Activated CD4-positive, alpha-beta memory T cell treated with anti-CD3 and anti-CD28 coated beads, Interleukin-2, amount 10 ng/mL, durations not matched to agents 7 days and 5 days (primary cell): ENCODE measurements around the gene FOXN1. TPM values are rescaled to one million over a fixed set of nuclear protein-coding genes. Genes with fewer than 3 reads are reported as not detected.

ENCODE experiments used
- CTCF ChIA-PET: fragments of 350-600 bp; sonication (Branson Sonifier 250); formaldehyde crosslinking; loops from one replicate; lab custom pipeline; 2021; ENCODE audit warnings: antibody characterized with exemption, inconsistent platforms; lab: Charles Lee
- POLR2A ChIA-PET: fragments of 350-600 bp; sonication (Branson Sonifier 250); formaldehyde crosslinking; loops from one replicate; lab custom pipeline; 2021; ENCODE audit warnings: antibody characterized with exemption; lab: Charles Lee
- DNase-seq: peaks from one replicate; pipeline ENCODE4 v3.0.0-alpha.2; 2020
- H3K27ac Mint-ChIP-seq: one replicate; pipeline ENCODE4 v1.8.0; 2021; ENCODE audit warnings: mild to moderate bottlenecking, mixed read lengths
- H3K27me3 Mint-ChIP-seq: one replicate; pipeline ENCODE4 v1.8.0; 2021; ENCODE audit warnings: mixed read lengths
- H3K36me3 Mint-ChIP-seq: one replicate; pipeline ENCODE4 v1.8.0; 2021; ENCODE audit warnings: low read depth, mixed read lengths
- H3K4me1 Mint-ChIP-seq: one replicate; pipeline ENCODE4 v1.8.0; 2021; ENCODE audit warnings: mixed read lengths
- H3K4me3 Mint-ChIP-seq: one replicate; pipeline ENCODE4 v1.8.0; 2021; ENCODE audit warnings: mild to moderate bottlenecking, mixed read lengths
- H3K9me3 Mint-ChIP-seq: one replicate; pipeline ENCODE4 v1.8.0; 2021; ENCODE audit warnings: mixed read lengths
- total RNA-seq, 2 experiments: library from RNA; stranded (reverse); gene quantifications; one replicate each; pipeline ENCODE4 v1.2.3, GENCODE V29; 2021

FOXN1 gene
- total RNA-seq, 2 experiments from 2014 or later = not detected

DNA sequence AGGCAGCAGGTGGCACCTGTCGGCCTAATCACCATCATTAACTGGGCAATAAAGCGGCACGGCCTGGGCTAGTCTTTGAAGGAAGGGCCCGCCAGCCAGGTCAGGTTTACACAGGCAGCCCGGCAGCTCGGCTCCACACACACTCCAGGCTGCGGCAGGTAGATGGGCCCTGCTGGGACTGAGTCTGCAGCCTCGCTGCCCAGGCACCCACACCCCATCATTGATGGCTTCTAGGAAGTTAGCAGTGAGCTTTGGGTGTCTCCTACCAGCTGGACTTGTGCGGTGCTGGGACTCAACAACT, 6.8 kb upstream of the FOXN1 start:
- Mint-ChIP-seq H3K27ac (no peak overlapping the region), H3K27me3 (peaks cover 4% of the 10 kb centered on the region)
- CTCF ChIA-PET = no interaction called here

DNA sequence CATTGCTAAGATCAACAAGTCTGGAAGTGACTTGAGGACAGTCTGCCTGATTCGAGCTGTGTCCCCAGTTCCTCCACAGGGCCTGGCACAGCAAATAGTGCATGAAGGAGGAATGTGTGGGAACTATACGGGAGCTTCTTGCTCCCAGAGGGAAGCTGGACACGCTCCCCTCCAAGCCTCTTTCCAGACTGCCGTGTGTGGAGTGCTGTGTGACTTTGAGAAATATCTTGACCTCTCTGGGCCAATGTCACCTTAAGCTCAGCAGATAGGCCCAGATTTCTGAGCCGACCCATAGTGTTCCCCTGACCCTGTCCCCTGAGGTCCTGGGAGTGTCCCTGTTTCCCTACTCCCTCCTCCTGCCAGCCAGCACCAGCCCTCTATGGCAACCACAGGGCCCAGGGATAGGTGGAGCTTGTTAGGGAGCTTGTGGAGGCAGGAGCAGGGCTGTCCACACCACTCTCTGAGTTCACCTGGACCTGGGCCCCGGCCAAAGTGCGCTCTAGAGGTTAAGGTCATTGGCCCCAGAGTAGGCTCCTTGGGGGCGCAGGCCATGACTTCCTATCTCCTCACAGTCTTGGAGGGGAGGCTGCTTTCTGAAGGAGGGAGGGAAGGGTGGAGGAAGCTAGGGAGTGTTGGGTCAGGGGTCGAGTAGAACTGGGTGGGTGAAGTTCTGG, 6.3 kb upstream of the FOXN1 start:
- Mint-ChIP-seq H3K27me3 (peaks cover 4% of the 10 kb centered on the region), H3K27ac (no peak overlapping the region), H3K36me3 (no peaks in the 10 kb centered on the region), H3K4me3 (no peak overlapping the region), H3K9me3 (no peaks in the 10 kb centered on the region), H3K4me1 (no peaks in the 10 kb centered on the region)
- CTCF ChIA-PET = no interaction called here
- no peak for DNase-seq
- POLR2A ChIA-PET = no interaction called here

More for the DNA sequence above, 6.8 kb upstream of the FOXN1 start:
- no peaks in the 10 kb centered on the region for H3K4me1 Mint-ChIP-seq
- no peak for DNase-seq
- POLR2A ChIA-PET = no interaction called here
- H3K4me3 Mint-ChIP-seq = no peak overlapping the region
- no peaks in the 10 kb centered on the region for H3K9me3 Mint-ChIP-seq
- no peaks in the 10 kb centered on the region for H3K36me3 Mint-ChIP-seq

DNA sequence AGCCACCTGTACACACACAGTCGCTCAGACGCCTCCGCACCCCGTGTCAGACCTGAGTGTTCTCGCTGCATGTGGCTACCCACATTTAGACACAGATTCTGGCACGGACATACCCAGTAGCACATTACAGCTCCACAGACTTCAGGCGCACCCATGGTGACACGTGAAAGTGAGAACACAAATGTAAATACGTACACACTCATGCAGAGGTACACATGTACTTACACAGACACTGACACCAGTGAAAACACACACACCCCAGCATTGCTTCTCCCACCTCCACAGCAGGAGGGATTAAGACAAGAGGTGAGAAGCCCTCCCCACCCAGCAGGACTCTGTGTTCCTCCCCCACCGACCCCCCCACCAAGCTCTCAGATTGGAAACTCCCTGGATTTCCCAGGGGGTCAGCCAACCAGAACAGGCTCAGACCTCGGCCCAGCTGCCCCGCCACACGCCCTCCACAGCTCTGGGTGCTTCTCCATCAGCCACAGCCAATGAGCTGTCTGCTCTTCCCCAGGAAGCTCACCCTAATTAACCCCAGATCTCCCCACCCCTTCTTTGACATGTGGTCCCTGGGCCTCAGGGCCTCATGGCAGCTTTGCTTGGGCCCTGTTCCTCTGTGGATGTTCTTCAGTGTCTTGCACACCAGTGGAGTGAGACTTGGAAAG, 5.3 kb upstream of the FOXN1 start:
- H3K4me1 Mint-ChIP-seq = no peaks in the 10 kb centered on the region
- no peak for DNase-seq
- H3K4me3 Mint-ChIP-seq = no peak overlapping the region
- H3K36me3 Mint-ChIP-seq = no peaks in the 10 kb centered on the region
- POLR2A ChIA-PET = no interaction called here
- no peaks in the 10 kb centered on the region for H3K9me3 Mint-ChIP-seq
- H3K27me3 Mint-ChIP-seq = peaks cover 7% of the 10 kb centered on the region
- H3K27ac Mint-ChIP-seq = no peak overlapping the region
- CTCF ChIA-PET = interaction anchor here (0.6 kb wide), 2 partner anchors 17 to 183 kb away, joined by 3 to 5 read pairs; no protein-coding TSS in a partner anchor

DNA sequence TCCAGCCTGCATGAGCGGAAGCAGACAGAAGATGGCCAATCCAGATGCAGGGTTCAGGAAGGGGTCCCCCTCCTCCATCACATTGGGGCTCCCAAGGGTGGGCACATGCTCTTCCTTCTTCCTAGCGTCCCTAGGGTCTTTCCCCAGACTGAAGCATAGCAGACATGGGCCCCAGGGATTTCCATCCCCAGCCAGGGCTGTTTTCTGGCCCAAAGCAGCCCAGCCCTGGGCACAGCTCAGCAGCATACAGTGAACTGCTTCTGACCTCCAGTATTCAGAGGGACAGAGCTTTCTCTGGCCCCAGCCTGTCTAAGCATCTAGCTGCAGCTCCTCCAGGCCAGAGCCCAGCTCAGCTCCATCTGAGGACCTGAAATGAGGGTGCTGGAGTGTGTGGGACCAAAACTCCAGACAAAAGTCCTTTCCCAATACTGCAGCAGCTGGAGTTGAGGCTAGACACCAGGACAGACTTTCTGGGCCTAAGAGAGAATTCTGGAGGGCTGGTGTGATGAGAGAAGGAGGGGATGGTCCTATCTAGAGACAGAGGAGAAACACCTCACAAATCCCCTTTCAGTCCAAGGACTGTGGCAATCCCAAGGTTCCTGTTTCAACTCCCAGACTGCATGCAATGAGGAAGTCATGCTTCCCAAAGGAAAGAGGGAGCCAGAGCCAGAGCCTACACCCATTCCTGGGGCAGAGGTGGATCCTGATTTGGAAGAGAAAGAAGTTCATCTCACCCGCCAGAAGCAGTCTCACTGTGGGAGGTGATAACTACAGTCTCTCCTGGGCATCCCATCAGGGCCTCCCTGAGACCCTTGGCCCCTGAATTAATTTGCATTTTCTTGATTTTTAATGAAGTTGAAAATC, 4.5 kb upstream of the FOXN1 start:
- Mint-ChIP-seq H3K9me3 (no peaks in the 10 kb centered on the region), H3K27me3 (peaks cover 7% of the 10 kb centered on the region), H3K27ac (no peak overlapping the region), H3K4me1 (no peaks in the 10 kb centered on the region), H3K36me3 (no peaks in the 10 kb centered on the region), H3K4me3 (no peak overlapping the region)
- CTCF ChIA-PET = interaction anchor here (0.6 kb wide), 2 partner anchors 18 to 184 kb away, joined by 3 to 5 read pairs; no protein-coding TSS in a partner anchor
- no peak for DNase-seq
- POLR2A ChIA-PET = no interaction called here

DNA sequence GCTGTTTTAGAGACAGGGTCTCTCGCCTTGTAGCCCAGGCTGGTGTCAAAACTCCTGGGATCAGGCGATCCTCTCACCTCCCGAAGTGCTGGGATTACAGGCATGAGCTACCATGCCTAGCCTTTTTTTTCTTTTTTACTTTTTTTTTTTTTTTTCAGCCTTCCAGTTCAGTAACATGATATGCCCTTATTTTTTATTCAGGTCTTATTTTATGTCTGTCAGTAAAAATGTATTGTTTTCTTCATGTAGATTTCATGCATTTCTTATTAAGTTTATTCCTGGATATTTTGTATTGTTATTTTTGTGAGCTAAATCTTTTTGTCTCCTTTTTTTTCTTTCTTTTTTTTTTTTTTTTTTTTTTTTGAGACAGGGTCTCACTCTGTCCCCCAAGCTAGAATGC, 2.7 kb upstream of the FOXN1 start:
- no peaks in the 10 kb centered on the region for H3K9me3 Mint-ChIP-seq
- POLR2A ChIA-PET = no interaction called here
- H3K27me3 Mint-ChIP-seq = peaks cover 9% of the 10 kb centered on the region
- CTCF ChIA-PET = interaction anchor here (0.7 to 1.5 kb wide), 3 partner anchors 19 to 46 kb away, joined by 3 to 5 read pairs (median 3); no protein-coding TSS in a partner anchor
- no peak for DNase-seq
- no peaks in the 10 kb centered on the region for H3K36me3 Mint-ChIP-seq
- no peaks in the 10 kb centered on the region for H3K4me1 Mint-ChIP-seq
- H3K4me3 Mint-ChIP-seq = no peak overlapping the region
- H3K27ac Mint-ChIP-seq = no peak overlapping the region

DNA sequence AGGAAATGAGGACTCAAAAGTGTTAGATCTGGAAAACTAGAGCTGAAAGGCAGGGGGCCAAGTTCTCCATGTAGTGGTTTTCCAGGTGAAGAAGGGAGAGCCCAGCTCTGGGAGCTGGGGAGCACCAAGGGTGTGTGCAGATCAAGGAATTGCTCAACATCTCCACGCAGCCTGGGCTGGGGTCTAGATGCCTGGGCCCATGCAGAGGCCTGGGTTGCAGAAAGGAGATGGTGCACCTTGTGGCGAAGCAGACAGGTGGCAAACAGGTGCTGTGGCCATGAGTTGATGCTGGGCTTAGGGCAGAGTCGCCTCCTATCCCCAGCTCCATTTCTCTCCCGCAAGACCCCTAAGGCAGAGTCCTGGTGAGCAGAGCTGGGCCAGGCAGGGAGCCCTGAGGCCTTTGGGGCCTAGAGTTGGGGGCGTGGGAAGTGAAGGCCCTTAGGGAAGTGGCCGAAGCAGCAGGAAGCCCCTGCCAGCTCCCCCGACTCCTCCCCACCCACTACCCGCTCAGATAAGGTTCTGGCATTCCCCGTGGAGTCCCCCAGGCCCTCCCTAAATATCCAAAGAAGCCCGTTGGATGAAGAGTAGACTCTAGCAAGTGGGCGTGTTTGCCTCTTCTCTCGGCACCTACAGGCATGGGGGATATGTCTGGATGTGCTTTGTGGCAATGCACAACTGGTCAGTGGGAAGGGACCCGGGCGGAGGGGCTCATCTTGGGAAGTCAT, 777 bp downstream of the FOXN1 start:
- Mint-ChIP-seq H3K36me3 (no peaks in the 10 kb centered on the region), H3K4me3 (no peak overlapping the region), H3K9me3 (no peaks in the 10 kb centered on the region), H3K27ac (no peak overlapping the region), H3K27me3 (peaks cover 16% of the 10 kb centered on the region), H3K4me1 (no peaks in the 10 kb centered on the region)
- ChIA-PET CTCF (no interaction called here), POLR2A (no interaction called here)
- no peak for DNase-seq

DNA sequence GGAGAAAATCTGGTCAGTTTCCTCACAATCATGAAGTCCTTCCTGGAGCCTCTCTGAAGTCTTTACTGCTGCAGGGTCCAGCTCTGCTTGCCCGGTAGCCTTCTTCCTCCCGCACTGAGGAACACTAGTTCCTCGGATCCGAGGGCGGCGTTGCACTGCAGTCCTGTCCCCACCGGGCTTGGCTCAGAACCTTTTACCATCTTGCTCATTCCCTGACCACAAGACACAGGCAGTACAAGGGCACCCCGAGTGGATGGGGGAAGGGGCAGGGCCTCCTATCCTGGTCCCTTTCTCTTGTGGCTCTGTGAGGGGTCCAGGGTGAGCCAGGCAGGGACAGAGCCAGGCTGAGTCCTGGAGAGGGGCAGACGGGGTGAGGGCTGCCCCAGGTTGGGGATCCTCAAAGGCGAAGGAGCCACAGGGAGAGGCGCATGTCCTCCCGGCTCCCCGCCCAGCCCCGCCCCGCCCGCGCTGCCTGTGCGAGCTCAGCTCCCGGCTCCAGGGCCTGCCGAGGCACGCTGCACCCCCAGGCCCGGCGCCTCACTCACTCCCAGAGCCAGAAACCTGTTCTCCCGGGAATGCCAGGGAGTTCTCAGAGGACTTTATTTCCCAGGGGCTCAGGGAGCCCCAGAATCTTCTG, 1.5 kb downstream of the FOXN1 start:
- POLR2A ChIA-PET = no interaction called here
- no peaks in the 10 kb centered on the region for H3K4me1 Mint-ChIP-seq
- no peaks in the 10 kb centered on the region for H3K36me3 Mint-ChIP-seq
- H3K9me3 Mint-ChIP-seq = no peaks in the 10 kb centered on the region
- DNase-seq = no peak
- no peak overlapping the region for H3K4me3 Mint-ChIP-seq
- H3K27me3 Mint-ChIP-seq = peaks cover 16% of the 10 kb centered on the region
- CTCF ChIA-PET = no interaction called here
- H3K27ac Mint-ChIP-seq = no peak overlapping the region

DNA sequence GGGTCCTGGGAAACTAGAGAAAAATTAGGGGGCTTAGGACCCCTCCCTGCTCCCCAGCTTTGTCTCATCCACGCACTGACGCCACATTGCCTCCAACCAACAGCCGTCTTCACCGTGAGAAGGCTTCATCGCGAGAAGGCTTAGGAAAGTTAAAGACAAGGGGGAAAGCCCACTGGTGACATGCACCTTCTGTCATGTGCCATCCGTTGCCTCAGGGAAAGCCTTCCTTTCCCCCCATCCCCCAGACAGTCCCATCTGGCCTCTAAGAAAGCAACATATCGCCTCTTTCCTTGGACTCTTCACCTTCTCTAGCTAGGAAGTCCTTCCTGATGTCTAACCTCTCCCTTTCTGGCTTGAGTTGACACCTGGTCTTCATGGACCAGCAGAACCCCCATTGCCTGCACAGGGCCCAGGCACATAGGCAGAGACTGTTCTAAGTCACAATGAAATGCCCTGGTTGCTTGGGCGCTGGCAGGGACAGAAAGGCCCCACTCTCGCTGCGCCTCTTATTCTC, 2.1 kb downstream of the FOXN1 start:
- POLR2A ChIA-PET = no interaction called here

DNA sequence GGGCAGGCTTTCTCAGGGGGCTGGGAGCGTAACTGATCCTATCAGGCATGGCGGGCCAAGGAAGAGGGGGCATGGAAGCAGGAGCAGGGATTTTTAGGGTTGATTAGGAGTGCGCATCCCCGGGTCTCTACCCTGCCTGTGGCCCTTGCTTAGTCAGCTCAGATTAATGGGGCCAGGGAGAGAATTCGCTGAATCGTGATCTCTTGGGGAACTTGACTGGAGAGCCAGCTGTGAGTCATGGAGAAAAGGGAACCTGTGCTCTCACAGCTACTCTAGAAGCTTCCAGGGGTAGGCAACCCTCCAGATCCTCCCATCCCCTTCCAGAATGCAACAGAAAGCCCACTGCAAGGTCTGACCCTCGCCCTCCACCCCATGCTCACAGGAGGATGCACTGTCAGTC, 3.6 kb downstream of the FOXN1 start:
- no peaks in the 10 kb centered on the region for H3K36me3 Mint-ChIP-seq
- peaks cover 16% of the 10 kb centered on the region for H3K27me3 Mint-ChIP-seq
- H3K4me3 Mint-ChIP-seq = no peak overlapping the region
- no peaks in the 10 kb centered on the region for H3K9me3 Mint-ChIP-seq
- H3K27ac Mint-ChIP-seq = no peak overlapping the region
- DNase-seq = no peak
- no peaks in the 10 kb centered on the region for H3K4me1 Mint-ChIP-seq
- ChIA-PET CTCF (no interaction called here), POLR2A (no interaction called here)

More for the DNA sequence above, 2.1 kb downstream of the FOXN1 start:
- no peak for DNase-seq
- no peak overlapping the region for H3K27ac Mint-ChIP-seq
- no peaks in the 10 kb centered on the region for H3K36me3 Mint-ChIP-seq
- no peaks in the 10 kb centered on the region for H3K4me1 Mint-ChIP-seq
- no peaks in the 10 kb centered on the region for H3K9me3 Mint-ChIP-seq
- peaks cover 16% of the 10 kb centered on the region for H3K27me3 Mint-ChIP-seq
- H3K4me3 Mint-ChIP-seq = no peak overlapping the region
- CTCF ChIA-PET = no interaction called here

DNA sequence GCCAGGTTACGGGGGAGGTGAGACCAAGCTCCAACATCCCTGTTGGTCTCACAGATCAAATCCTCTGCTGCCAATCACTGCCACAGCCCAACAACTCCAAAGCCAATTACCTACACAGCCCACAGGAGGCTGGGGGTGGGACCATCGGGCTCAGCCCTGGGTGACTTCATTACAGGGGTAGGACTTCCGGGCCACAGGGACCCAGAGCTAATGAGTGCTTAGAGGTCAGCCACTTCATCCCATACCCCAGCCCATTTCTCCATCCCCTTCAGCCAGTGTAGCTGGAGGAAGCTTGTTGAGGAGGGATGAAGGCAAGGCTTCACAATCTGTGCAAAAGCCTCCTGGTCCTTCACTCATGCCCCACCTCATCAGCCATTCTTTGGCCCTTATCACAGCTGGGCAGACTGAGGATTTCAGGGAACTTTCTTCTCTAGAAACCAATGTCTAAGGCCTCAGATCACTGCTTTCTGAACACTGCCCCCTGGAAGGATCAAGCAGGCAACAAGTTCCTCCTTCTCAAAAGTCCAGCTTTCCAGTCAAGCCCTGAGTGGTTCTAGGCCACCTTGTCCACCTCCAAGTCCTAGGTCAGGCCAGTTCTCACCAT, 5.8 kb downstream of the FOXN1 start:
- Mint-ChIP-seq H3K4me3 (no peak overlapping the region), H3K27me3 (peaks cover 13% of the 10 kb centered on the region), H3K36me3 (no peaks in the 10 kb centered on the region), H3K27ac (no peak overlapping the region), H3K9me3 (peaks cover 6% of the 10 kb centered on the region), H3K4me1 (no peaks in the 10 kb centered on the region)
- ChIA-PET CTCF (no interaction called here), POLR2A (no interaction called here)
- no peak for DNase-seq

DNA sequence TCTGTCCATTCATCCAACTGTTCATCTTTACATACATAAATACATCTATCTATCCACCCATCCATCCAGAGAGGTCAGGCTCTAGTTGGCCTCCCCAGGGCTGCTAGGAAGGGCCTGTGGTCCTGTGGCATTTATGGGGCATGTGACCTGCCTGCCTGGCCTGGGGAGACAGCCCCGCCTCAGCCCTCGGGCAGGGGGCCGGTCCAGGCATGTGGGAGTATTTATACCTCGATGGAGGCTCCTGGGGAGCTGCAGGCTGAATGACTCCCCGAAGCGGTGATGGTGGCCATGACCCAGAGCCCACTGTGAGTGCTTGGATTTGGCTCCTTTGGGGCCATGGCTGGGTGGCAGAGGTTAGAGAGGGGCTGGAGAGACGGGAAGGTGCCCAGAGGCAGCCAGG, 7.3 kb downstream of the FOXN1 start:
- Mint-ChIP-seq H3K4me3 (no peak overlapping the region), H3K36me3 (no peaks in the 10 kb centered on the region), H3K4me1 (no peaks in the 10 kb centered on the region), H3K27ac (no peak overlapping the region), H3K9me3 (peaks cover 6% of the 10 kb centered on the region), H3K27me3 (peaks cover 11% of the 10 kb centered on the region)
- ChIA-PET POLR2A (no interaction called here), CTCF (no interaction called here)
- no peak for DNase-seq

DNA sequence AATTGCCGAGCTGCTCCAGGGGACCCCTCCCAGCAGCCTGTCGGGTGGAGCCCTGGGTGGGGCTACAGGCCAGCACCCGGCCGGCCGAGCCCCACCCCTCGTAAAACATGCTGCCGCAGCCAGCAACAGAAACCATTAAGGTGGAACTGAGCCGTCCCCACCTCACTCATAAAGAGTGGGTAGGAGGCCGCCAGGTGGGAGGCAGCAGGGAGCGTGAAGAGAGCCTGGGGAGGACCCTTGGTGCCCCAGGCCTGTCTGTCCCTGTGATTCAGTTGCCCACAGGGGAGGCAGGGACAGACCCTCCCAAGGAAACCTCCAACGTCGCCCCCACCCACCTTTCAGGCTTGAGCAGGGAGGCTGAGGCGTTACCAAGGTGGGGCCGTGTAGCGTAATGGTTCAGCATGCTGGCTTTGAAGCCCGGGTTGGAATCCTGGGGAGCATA, 8.4 kb downstream of the FOXN1 start:
- Mint-ChIP-seq H3K4me3 (no peak overlapping the region), H3K27ac (no peak overlapping the region), H3K4me1 (no peaks in the 10 kb centered on the region), H3K36me3 (no peaks in the 10 kb centered on the region), H3K27me3 (peaks cover 11% of the 10 kb centered on the region), H3K9me3 (peaks cover 6% of the 10 kb centered on the region)
- ChIA-PET POLR2A (no interaction called here), CTCF (interaction anchor here (0.6 kb wide), 1 partner anchor 162 kb away, joined by 3 read pairs; no protein-coding TSS in a partner anchor)
- DNase-seq = no peak
